HepG2 (cell line): Measurements from ENCODE around the gene RIMKLB. TPM values are rescaled to one million over a fixed set of nuclear protein-coding genes. Genes with fewer than 3 reads are reported as not detected.

Source experiments
- ATAC-seq: fragments of 200-7000 bp; cut with Tn5 transposase; 3 replicates; pipeline ENCODE4 v1.9.1; 2020; ENCODE audit warnings: mild to moderate bottlenecking, moderate library complexity
- BruUV-seq: library from RNA; stranded (reverse); fragments of 400-500 nt; replicated peaks from 2 replicates; lab custom pipeline; 2021; lab: Mats Ljungman, UMichigan
- CTCF ChIA-PET: fragments of 300-600 bp; formaldehyde crosslinking; extraction: SDS; loops from one replicate; lab custom pipeline; 2021; ENCODE audit warnings: low total read pairs, inconsistent platforms, low intra/inter-chr PET ratio; lab: Yijun Ruan, JAX
- POLR2A ChIA-PET: fragments of 350-600 bp; sonication (Branson Sonifier 250); formaldehyde crosslinking; loops from one replicate; lab custom pipeline; 2020; ENCODE audit warnings: antibody characterized with exemption, inconsistent platforms; lab: Yijun Ruan, JAX
- DNase-seq: peaks from one replicate; pipeline ENCODE4 v3.0.0-alpha.2; 2015; ENCODE audit warnings: low spot score
- FAIRE-seq: peaks from 3 replicates; lab custom pipeline; 2011; peaks lifted over from hg19 to GRCh38; lab: Jason Lieb, UNC
- H2AFZ ChIP-seq: one replicate; pipeline ENCODE4 v1.6.1; 2011; ENCODE audit warnings: low read length, inconsistent platforms
- H3K27ac ChIP-seq: fragments of 300-600 bp; 3 replicates; pipeline ENCODE4 v1.8.0; 2011; ENCODE audit warnings: mixed run types, mild to moderate bottlenecking, mixed read lengths, low read length, inconsistent platforms; ENCODE audit not compliant: insufficient read depth; ENCODE audit errors: extremely low read length
- H3K27me3 ChIP-seq, 2 experiments: fragments of 200-600 bp in 1 of 2; 2 replicates in 1 of 2; 3 replicates in 1 of 2; pipeline versions ENCODE4 v1.6.0 to v1.8.0; 2011; ENCODE audit warnings: low read length in 2 of 2, mild to moderate bottlenecking in 2 of 2, moderate library complexity in 2 of 2, inconsistent platforms in 1 of 2; ENCODE audit not compliant: insufficient read depth in 2 of 2, control insufficient read depth in 1 of 2
- H3K36me3 ChIP-seq, 2 experiments: fragments of 200-600 bp in 1 of 2; replicated peaks in 1 of 2; 2 replicates in 1 of 2; 3 replicates in 1 of 2; pipeline versions ENCODE4 v1.5.1 to v1.8.0; 2011; ENCODE audit warnings: low read length in 2 of 2, inconsistent platforms in 1 of 2; ENCODE audit not compliant: insufficient read depth in 2 of 2, control insufficient read depth in 1 of 2
- H3K4me1 ChIP-seq: 2 replicates; pipeline ENCODE4 v1.5.1; 2012; ENCODE audit warnings: low read length, inconsistent platforms; ENCODE audit not compliant: insufficient read depth
- H3K4me2 ChIP-seq: 2 replicates; pipeline ENCODE4 v1.6.0; 2011; ENCODE audit warnings: low read depth, low read length, inconsistent platforms
- H3K4me3 ChIP-seq, 3 experiments: fragments of 200-600 bp in 1 of 3; sonication (generic), shearing (Covaris generic) in 1 of 3; replicated peaks in 1 of 3; 2 replicates each; pipeline ENCODE4 v1.5.1; 2011 to 2016; ENCODE audit warnings: low read length in 3 of 3, inconsistent platforms in 2 of 3, low read depth in 2 of 3, mild to moderate bottlenecking in 2 of 3, control low read depth in 1 of 3, mixed read lengths in 1 of 3; ENCODE audit not compliant: insufficient read depth in 1 of 3
- H3K79me2 ChIP-seq: one replicate; pipeline ENCODE4 v1.6.1; 2011; ENCODE audit warnings: low read length, inconsistent platforms; ENCODE audit not compliant: insufficient read depth
- H3K9ac ChIP-seq: 2 replicates; pipeline ENCODE4 v1.6.0; 2011; ENCODE audit warnings: mild to moderate bottlenecking, low read depth, low read length, inconsistent platforms; ENCODE audit not compliant: insufficient read depth
- H3K9me3 ChIP-seq: 2 replicates; pipeline ENCODE4 v1.5.1; 2012; ENCODE audit warnings: mild to moderate bottlenecking, low read length
- H4K20me1 ChIP-seq: 2 replicates; pipeline ENCODE4 v1.6.0; 2011; ENCODE audit warnings: inconsistent platforms, mild to moderate bottlenecking, low read length, moderate library complexity; ENCODE audit not compliant: insufficient read depth
- TFAP4 ChIP-seq: sonication (generic); IDR thresholded peaks from 2 replicates; pipeline ENCODE4 v1.6.1; 2016; ENCODE audit warnings: low read depth, borderline replicate concordance
- ZNF558 ChIP-seq: sonication (generic); formaldehyde crosslinking; IDR thresholded peaks from 2 replicates; pipeline ENCODE4 v1.9.0; 2022; ENCODE audit warnings: mild to moderate bottlenecking, missing genetic modification reagents, borderline replicate concordance
- ZNF747 ChIP-seq: sonication (generic); formaldehyde crosslinking; IDR thresholded peaks from 2 replicates; pipeline ENCODE4 v1.8.1; 2023; ENCODE audit warnings: missing genetic modification reagents, mild to moderate bottlenecking, borderline replicate concordance
- ZSCAN29 ChIP-seq: sonication (generic); formaldehyde crosslinking; conservative IDR thresholded peaks from 2 replicates; pipeline ENCODE4 v1.4.0; 2020; ENCODE audit warnings: mild to moderate bottlenecking, missing genetic modification reagents
- WGBS: methylation state at CpG from one replicate; pipeline ENCODE4 v1.1.6; 2017; ENCODE audit warnings: low lambda C conversion rate; 5-methylcytosine and 5-hydroxymethylcytosine counted together
- in situ Hi-C: cut with HindIII; loops from 2 replicates; pipeline ENCODE4 v1.10.0; 2017; ENCODE audit warnings: low pct_unique_long_range_greater_than_20kb; ENCODE audit not compliant: extremely low pct_ligation_motif_present
- intact Hi-C: fragments of 100-400 bp; cut with micrococcal nuclease; formaldehyde crosslinking; loops from one replicate; pipeline ENCODE4 v1.10.0; 2022; ENCODE audit not compliant: unreplicated experiment
- polyA plus RNA-seq, 8 experiments: library from polyadenylated mRNA; depleted of rRNA in 3 of 8; stranded (reverse) in 7 of 8; unstranded in 1 of 8; fragments of >200 nt; fragmentation: Illumina TruSeq in 4 of 8; extraction: Trizol in 4 of 8; gene quantifications; 2 replicates each; pipeline versions ENCODE4 v1.2.1 to v1.2.3, GENCODE V29; 2011 to 2016; ENCODE audit warnings: low read depth in 4 of 8, missing spikeins in 1 of 8, mixed read lengths in 1 of 8; ENCODE audit not compliant: insufficient read depth in 1 of 8
- total RNA-seq, 5 experiments: library from RNA; depleted of rRNA; stranded (reverse); fragments of >200 nt; fragmentation: Illumina TruSeq; extraction: Trizol; gene quantifications; 2 replicates each; pipeline ENCODE4 v1.2.3, GENCODE V29; 2016; ENCODE audit warnings: low read depth in 1 of 5
- TF ChIP-seq, protein P1 (sequence below): sonication (generic); formaldehyde crosslinking; IDR thresholded peaks from 2 replicates; pipeline ENCODE4 v1.8.0; 2022; ENCODE audit warnings: mild to moderate bottlenecking, missing genetic modification reagents, moderate library complexity
- TF ChIP-seq, protein P2 (sequence below): sonication (generic); formaldehyde crosslinking; IDR thresholded peaks from 2 replicates; pipeline ENCODE4 v1.8.0; 2022; ENCODE audit warnings: missing genetic modification reagents, mild to moderate bottlenecking, inconsistent platforms, borderline replicate concordance
- TF ChIP-seq, protein P3 (sequence below): sonication (generic); formaldehyde crosslinking; conservative IDR thresholded peaks from 2 replicates; pipeline ENCODE4 v1.8.0; 2022; ENCODE audit warnings: mild to moderate bottlenecking, moderate library complexity, missing genetic modification reagents
- TF ChIP-seq, protein P4 (sequence below): sonication (generic); formaldehyde crosslinking; IDR thresholded peaks from 2 replicates; pipeline ENCODE4 v1.9.0; 2021; ENCODE audit warnings: missing genetic modification reagents, borderline replicate concordance
- TF ChIP-seq, protein P5 (sequence below): sonication (generic); formaldehyde crosslinking; IDR thresholded peaks from 2 replicates; pipeline ENCODE4 v1.5.1; 2020; ENCODE audit warnings: mild to moderate bottlenecking, missing genetic modification reagents

RIMKLB gene
- total and polyA plus RNA-seq, 2 of the 13 experiments (the other 11 are each of a cell fraction or from before 2014, with no cell fraction given) = 0.33 to 0.40 TPM

GRCh38 chr12:8699714-8700113, 1.9 kb downstream of the RIMKLB start:
- in situ Hi-C loops = no loop called here
- ChIA-PET CTCF (no interaction called here), POLR2A (no interaction called here)
- no TSS peak for BruUV-seq
- Histone ChIP-seq H3K4me2 (no peak overlapping the region), H3K9me3 (no peaks in the 10 kb centered on the region), H3K27ac (no peak overlapping the region), H3K4me1 (peaks cover 8% of the 10 kb centered on the region), H3K9ac (no peak overlapping the region), H3K4me3 (no peak overlapping the region), H2AFZ (no peak overlapping the region), H4K20me1 (no peaks in the 10 kb centered on the region), H3K79me2 (no peaks in the 10 kb centered on the region), H3K36me3 (no peaks in the 10 kb centered on the region), H3K27me3 (peaks cover 3 to 38% of the 10 kb centered on the region in 2 experiments; a peak in 3 of 5 replicates)
- DNase-seq = no peak
- 60% methylated on average over 4 of the region's 4 CpGs for WGBS
- FAIRE-seq = no peak
- ATAC-seq = no peak
- intact Hi-C loops = no loop called here
- TF ChIP-seq, protein P1, sequence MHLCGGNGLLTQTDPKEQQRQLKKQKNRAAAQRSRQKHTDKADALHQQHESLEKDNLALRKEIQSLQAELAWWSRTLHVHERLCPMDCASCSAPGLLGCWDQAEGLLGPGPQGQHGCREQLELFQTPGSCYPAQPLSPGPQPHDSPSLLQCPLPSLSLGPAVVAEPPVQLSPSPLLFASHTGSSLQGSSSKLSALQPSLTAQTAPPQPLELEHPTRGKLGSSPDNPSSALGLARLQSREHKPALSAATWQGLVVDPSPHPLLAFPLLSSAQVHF = no peak
- TF ChIP-seq, protein P2, sequence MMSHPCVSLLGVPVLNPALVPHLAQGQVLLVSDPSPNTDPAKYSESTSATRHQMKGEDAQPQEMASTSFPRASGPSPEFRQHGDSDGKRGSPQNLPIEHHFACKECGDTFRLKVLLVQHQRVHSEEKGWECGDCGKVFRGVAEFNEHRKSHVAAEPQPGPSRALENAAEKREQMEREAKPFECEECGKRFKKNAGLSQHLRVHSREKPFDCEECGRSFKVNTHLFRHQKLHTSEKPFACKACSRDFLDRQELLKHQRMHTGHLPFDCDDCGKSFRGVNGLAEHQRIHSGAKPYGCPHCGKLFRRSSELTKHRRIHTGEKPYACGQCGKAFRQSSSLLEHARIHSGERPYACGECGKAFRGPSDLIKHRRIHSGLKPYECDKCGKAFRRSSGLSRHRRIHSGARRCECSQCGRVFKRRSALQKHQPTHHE (CRISPR knock-in tag) = no peak
- TF ChIP-seq ZNF747 = no peak
- TF ChIP-seq ZSCAN29 = no peak
- TF ChIP-seq TFAP4 = no peak
- TF ChIP-seq, protein P3, sequence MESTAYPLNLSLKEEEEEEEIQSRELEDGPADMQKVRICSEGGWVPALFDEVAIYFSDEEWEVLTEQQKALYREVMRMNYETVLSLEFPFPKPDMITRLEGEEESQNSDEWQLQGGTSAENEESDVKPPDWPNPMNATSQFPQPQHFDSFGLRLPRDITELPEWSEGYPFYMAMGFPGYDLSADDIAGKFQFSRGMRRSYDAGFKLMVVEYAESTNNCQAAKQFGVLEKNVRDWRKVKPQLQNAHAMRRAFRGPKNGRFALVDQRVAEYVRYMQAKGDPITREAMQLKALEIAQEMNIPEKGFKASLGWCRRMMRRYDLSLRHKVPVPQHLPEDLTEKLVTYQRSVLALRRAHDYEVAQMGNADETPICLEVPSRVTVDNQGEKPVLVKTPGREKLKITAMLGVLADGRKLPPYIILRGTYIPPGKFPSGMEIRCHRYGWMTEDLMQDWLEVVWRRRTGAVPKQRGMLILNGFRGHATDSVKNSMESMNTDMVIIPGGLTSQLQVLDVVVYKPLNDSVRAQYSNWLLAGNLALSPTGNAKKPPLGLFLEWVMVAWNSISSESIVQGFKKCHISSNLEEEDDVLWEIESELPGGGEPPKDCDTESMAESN = no peak
- TF ChIP-seq, protein P4, sequence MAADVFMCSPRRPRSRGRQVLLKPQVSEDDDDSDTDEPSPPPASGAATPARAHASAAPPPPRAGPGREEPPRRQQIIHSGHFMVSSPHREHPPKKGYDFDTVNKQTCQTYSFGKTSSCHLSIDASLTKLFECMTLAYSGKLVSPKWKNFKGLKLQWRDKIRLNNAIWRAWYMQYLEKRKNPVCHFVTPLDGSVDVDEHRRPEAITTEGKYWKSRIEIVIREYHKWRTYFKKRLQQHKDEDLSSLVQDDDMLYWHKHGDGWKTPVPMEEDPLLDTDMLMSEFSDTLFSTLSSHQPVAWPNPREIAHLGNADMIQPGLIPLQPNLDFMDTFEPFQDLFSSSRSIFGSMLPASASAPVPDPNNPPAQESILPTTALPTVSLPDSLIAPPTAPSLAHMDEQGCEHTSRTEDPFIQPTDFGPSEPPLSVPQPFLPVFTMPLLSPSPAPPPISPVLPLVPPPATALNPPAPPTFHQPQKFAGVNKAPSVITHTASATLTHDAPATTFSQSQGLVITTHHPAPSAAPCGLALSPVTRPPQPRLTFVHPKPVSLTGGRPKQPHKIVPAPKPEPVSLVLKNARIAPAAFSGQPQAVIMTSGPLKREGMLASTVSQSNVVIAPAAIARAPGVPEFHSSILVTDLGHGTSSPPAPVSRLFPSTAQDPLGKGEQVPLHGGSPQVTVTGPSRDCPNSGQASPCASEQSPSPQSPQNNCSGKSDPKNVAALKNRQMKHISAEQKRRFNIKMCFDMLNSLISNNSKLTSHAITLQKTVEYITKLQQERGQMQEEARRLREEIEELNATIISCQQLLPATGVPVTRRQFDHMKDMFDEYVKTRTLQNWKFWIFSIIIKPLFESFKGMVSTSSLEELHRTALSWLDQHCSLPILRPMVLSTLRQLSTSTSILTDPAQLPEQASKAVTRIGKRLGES (CRISPR knock-in tag) = no peak
- TF ChIP-seq, protein P5, sequence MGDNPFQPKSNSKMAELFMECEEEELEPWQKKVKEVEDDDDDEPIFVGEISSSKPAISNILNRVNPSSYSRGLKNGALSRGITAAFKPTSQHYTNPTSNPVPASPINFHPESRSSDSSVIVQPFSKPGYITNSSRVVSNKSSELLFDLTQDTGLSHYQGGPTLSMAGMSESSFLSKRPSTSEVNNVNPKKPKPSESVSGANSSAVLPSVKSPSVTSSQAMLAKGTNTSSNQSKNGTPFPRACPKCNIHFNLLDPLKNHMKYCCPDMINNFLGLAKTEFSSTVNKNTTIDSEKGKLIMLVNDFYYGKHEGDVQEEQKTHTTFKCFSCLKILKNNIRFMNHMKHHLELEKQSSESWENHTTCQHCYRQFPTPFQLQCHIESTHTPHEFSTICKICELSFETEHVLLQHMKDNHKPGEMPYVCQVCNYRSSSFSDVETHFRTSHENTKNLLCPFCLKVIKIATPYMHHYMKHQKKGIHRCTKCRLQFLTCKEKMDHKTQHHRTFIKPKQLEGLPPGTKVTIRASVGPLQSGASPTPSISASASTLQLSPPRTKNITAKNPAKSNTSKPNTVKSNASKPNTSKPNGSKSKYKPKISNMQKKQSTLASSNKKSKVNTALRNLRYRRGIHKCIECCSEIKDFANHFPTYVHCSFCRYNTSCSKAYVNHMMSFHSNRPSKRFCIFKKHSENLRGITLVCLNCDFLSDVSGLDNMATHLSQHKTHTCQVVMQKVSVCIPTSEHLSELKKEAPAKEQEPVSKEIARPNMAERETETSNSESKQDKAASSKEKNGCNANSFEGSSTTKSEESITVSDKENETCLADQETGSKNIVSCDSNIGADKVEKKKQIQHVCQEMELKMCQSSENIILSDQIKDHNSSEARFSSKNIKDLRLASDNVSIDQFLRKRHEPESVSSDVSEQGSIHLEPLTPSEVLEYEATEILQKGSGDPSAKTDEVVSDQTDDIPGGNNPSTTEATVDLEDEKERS (CRISPR knock-in tag) = no peak
- TF ChIP-seq ZNF558 (CRISPR knock-in tag) = no peak
